ENCODE data around the gene TOB1. TPM values are rescaled to one million over a fixed set of nuclear protein-coding genes. Genes with fewer than 3 reads are reported as not detected.

TOB1 gene
- total and polyA plus RNA-seq, 12 donors: 22.4 to 332 (median 62.7) TPM

GRCh38 chr17:50865060-50865867, 890 bp downstream of the TOB1 start:
- H3K4me1 ChIP-seq (replicated peaks in 1 of 2): peaks cover 11 to 51% of the 10 kb centered on the region in 2 donors
- peaks cover 0 to 22% of the 10 kb centered on the region in 2 donors for H3K36me3 ChIP-seq (replicated peaks in 1 of 2)
- intact Hi-C loops (cut with DNase I): no loop called here
- H3K9me3 ChIP-seq (replicated peaks in 1 of 3): no peaks in the 10 kb centered on the region
- WGBS, 4 donors: 0 to 1% (median 1%) methylated on average over 15 to 50 of the region's 50 CpGs
- peak overlapping the region; percentile 97 to 100 (median 99) for H3K27ac ChIP-seq
- H3K27me3 ChIP-seq: no peaks in the 10 kb centered on the region
- peak overlapping the region; percentile 64 to 96 (median 90) for H3K4me3 ChIP-seq
- TF ChIP-seq POLR2A (IDR thresholded peaks at IDR 0.05) (peak in 1 of 2 donors; percentile 56), CTCF (IDR thresholded peaks at IDR 0.05) (no peak)
- peak; percentile 53 to 81 (median 75) for DNase-seq

GRCh38 chr17:50864747-50865059, 1.5 kb downstream of the TOB1 start:
- peaks cover 16 to 51% of the 10 kb centered on the region in 2 donors for H3K4me1 ChIP-seq (replicated peaks in 1 of 2)
- WGBS, 4 donors: 6 to 10% (median 8%) methylated on average over 6 of the region's 6 CpGs
- H3K27me3 ChIP-seq: no peaks in the 10 kb centered on the region
- intact Hi-C loops (cut with DNase I): no loop called here
- peak overlapping the region; percentile 64 to 96 (median 90) for H3K4me3 ChIP-seq
- no peak for TF ChIP-seq POLR2A (IDR thresholded peaks at IDR 0.05)
- TF ChIP-seq CTCF (IDR thresholded peaks at IDR 0.05): no peak
- DNase-seq: peak in 2 of 7 donors; percentile 32 to 55
- peaks cover 0 to 22% of the 10 kb centered on the region in 2 donors for H3K36me3 ChIP-seq (replicated peaks in 1 of 2)
- peak overlapping the region; percentile 97 to 100 (median 99) for H3K27ac ChIP-seq
- H3K9me3 ChIP-seq (replicated peaks in 1 of 3): no peaks in the 10 kb centered on the region

- Histone ChIP-seq H3K36me3 (replicated peaks in 1 of 2) (peaks cover 0 to 22% of the 10 kb centered on the region in 2 donors), H3K4me3 (peak overlapping the region in 1 of 4 donors; percentile 87), H3K27ac (peak overlapping the region; percentile 97 to 100 (median 99)), H3K4me1 (replicated peaks in 1 of 2) (peaks cover 15 to 49% of the 10 kb centered on the region in 2 donors), H3K9me3 (replicated peaks in 1 of 3) (no peaks in the 10 kb centered on the region), H3K27me3 (no peaks in the 10 kb centered on the region)
- intact Hi-C loops (cut with DNase I): no loop called here
- WGBS, 4 donors: 38 to 61% (median 39%) methylated on average over 3 of the region's 3 CpGs
- TF ChIP-seq POLR2A (IDR thresholded peaks at IDR 0.05) (no peak), CTCF (IDR thresholded peaks at IDR 0.05) (no peak)
- DNase-seq: no peak
Measured at GRCh38 chr17:50863931-50864330, 2.2 kb downstream of the TOB1 start.

GRCh38 chr17:50863221-50863843, 2.8 kb downstream of the TOB1 start:
- Histone ChIP-seq H3K4me1 (replicated peaks in 1 of 2) (peaks cover 9 to 43% of the 10 kb centered on the region in 2 donors), H3K4me3 (peak overlapping the region in 1 of 4 donors; percentile 87), H3K9me3 (replicated peaks in 1 of 3) (no peaks in the 10 kb centered on the region), H3K27me3 (no peaks in the 10 kb centered on the region), H3K36me3 (replicated peaks in 1 of 2) (peaks cover 0 to 22% of the 10 kb centered on the region in 2 donors), H3K27ac (peak overlapping the region; percentile 78 to 100 (median 99))
- peak; percentile 20 to 61 (median 50) for TF ChIP-seq CTCF (IDR thresholded peaks at IDR 0.05)
- TF ChIP-seq POLR2A (IDR thresholded peaks at IDR 0.05): peak in 1 of 2 donors; percentile 45
- intact Hi-C loops (cut with DNase I): no loop called here
- DNase-seq: peak; percentile 56 to 87 (median 73)
- WGBS, 4 donors: 36 to 44% (median 43%) methylated on average over 11 of the region's 11 CpGs
